NCI-H1417 treated with DMSO at 0.1 percent for 48 hours (cell line): ENCODE measurements around the gene PSMB7.

ENCODE experiments used
- DNase-seq: peaks from one replicate; lab custom pipeline; 2025; lab: John Stamatoyannopoulos, UW

The PSMB7 gene

GRCh38 chr9:124356745-124357390 is 58.4 kb downstream of the PSMB7 start:
- no peak for DNase-seq

DNA sequence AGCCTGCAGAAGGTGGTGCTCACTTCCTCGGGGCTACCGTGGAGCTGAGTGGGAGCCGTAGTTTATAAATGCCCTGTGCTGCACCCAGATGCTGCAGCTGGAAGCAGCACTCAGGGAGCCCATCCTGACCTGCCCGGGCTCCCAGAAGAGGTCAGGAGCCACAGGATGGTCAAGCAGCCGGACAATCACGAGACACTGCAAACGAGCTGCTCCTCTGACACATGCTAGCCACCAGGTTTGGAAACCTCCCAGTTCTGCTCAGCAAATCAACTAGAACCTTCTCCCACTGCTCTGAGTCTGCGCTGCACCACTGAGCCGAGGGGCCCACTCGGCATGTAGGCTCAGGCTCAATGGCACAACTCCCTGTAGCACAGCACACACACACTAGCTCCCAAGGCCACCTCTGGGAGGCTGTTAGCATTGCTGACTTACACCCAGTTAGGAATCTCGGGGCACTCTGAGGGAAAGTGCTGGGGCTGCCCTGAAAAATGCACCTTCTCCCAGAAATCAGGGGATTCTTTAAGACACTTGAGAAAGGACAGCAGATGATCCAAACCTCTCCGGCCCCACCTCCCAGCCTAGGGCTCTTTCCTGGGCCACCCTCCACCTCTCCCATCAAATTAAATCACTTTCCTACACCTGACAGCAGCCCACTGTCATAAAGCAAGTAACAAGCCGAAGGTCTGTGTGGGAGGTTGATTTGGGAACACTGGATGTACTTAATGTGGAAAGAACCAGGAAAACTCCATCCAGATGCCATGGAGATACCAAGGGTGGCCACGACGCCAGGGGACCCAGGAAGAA is 59.1 kb downstream of the PSMB7 start:
- no peak for DNase-seq

GRCh38 chr9:124355039-124355940 is 60.0 kb downstream of the PSMB7 start:
- DNase-seq: no peak

DNA sequence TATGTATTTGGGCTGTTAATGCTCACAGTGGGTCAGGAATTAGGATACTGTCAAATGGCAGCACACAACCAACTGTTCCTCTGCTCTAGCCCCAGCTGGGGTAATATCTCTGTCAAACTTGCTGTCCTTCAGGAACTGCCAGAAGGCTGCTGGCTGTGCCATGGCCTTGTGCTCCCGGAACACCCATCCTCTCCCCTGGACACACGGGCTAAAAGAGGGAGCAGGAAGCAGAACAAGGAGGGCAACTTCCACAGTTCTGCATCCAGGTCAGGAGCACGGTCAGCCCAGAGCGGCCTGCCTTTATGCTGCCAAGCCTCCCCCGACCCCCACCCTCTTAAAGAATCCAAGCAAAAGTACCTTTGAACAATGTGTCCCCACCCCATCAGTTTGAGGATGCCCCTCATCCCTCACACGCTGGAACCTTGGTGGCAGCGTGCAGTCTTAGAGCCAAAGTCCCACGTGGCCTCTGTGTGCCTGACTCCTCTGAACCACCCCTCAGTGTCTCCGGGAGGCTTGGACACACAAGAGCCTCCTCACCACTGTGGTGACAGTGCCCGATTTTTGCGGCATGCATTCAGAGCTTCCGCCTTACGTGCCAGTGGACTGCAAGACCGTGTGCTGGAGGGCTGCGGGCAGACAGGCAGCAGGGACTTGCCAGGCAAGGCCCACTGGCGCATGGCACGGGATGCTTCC is 60.8 kb downstream of the PSMB7 start:
- DNase-seq: no peak

GRCh38 chr9:124353811-124354274 is 61.4 kb downstream of the PSMB7 start:
- DNase-seq: no peak

- no peak for DNase-seq
These were observed 62.0 kb downstream of the PSMB7 start for GRCh38 chr9:124353166-124353768.

GRCh38 chr9:124352616-124353015 is 62.6 kb downstream of the PSMB7 start:
- DNase-seq: no peak

- DNase-seq: no peak
These were observed 63.4 kb downstream of the PSMB7 start for GRCh38 chr9:124351672-124352468.

DNA sequence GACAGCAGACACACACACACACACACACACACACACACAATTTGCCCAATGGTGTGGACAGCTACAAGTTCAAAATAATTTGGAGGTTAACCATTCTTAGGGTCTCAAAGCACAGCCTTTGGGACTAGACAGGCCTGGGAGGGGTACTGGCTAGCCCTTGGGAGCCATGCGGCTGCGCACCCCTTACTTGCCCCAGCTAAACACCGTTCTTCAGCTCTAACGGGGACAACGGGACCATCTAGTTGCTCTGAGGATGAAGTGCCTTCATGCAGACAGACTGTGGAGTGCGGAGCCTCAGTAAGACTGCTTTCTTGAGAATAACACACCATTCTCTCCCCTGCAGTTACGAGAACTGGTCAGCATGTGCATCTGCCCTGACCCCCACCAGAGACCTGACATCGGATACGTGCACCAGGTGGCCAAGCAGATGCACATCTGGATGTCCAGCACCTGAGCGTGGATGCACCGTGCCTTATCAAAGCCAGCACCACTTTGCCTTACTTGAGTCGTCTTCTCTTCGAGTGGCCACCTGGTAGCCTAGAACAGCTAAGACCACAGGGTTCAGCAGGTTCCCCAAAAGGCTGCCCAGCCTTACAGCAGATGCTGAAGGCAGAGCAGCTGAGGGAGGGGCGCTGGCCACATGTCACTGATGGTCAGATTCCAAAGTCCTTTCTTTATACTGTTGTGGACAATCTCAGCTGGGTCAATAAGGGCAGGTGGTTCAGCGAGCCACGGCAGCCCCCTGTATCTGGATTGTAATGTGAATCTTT is 64.6 kb downstream of the PSMB7 start:
- no peak for DNase-seq

DNA sequence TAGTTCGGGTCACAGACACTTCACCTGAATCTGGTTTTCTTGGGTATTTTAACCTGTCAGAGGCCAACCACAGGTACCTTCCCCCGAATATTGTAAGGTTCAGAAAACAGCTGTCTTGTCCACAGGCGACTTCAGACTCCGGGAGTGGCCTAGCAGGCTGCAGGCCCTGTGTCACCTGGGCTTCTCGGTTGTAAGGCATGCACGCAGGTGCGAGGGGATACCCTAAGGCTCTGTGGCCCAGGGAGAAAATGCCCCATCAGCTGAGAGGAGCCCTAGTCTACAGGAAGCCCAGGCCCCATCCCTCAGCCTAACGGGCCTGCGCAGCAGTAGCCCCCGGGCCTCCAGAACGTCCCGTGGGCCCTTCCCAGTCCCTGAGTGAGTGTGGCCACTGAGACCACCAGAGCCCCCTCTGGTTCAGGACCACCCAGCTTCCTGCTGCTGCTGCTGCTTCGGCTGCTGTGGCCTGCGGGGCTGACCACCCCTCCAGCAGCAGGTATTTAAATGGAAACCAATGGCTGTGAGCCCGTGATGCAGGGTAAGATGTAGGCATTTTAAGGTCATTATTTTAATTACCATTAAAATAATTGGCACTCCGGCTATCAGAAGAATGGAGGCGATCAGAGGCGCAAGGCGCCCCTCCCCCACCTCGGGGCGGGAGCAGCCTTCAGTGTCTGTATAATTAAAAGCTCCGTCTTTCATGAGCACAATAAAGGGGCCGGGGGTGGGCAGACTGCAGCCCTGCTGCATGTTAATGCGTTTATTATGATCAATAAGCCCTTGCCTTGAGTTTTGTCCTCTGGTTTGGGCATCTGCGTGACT is 65.4 kb downstream of the PSMB7 start:
- DNase-seq: no peak

DNA sequence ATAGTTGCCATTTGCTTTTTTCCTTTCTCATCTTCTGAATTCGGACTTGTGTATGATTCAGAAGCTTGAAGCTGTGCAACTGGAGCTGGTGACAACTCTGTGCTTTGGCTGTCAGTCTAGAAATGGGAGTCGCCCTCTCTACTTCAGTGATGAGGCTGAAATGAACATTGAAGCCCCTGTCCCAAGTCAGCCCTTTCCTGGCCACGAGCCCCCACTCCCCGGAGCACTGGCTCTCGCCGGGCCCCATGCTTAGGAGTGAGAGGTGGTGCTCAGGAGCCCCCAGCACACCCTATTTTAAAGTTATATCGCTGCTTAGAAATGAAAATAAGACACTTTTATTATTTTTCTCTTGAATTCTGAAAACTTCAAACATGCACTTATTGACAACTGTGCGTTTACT is 66.0 kb downstream of the PSMB7 start:
- DNase-seq: no peak

GRCh38 chr9:124348831-124349230 is 66.4 kb downstream of the PSMB7 start:
- no peak for DNase-seq

GRCh38 chr9:124348363-124348762 is 66.9 kb downstream of the PSMB7 start:
- no peak for DNase-seq

GRCh38 chr9:124347968-124348358 is 67.3 kb downstream of the PSMB7 start:
- no peak for DNase-seq

DNA sequence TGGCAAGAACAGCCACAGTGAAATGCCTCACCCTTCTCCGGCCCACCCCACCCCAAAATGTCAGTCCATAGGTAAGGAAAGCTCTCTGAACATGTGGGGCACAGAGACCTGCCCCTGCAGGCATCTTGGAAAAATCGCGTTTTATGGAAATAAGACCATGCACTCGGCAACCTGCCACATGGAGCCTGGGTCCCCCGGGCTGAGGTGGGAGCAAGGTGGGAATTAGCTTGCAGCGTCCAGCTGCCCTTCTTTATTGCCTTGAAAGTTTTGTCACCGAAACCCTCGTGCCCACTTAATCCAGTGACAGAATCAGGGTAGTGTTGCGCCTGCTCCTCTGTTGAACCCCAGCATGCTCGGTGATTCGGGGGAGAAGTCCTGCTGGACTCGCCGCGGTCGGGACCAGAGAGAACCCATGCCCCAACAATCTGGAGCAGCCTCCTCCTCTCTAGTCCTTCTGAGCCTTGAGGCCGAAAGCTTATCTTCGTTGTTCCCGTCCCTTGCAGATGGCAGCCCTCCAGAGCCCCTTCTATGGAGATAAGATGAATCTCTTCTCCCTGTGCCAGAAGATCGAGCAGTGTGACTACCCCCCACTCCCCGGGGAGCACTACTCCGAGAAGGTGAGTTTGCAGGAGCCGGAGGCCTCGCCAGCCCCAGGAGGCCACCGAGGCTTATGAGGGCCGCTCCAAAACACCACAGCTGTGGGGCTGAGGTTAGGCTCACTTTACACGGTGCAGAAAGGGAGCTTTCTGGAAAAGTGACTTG is 67.9 kb downstream of the PSMB7 start:
- no peak for DNase-seq

DNA sequence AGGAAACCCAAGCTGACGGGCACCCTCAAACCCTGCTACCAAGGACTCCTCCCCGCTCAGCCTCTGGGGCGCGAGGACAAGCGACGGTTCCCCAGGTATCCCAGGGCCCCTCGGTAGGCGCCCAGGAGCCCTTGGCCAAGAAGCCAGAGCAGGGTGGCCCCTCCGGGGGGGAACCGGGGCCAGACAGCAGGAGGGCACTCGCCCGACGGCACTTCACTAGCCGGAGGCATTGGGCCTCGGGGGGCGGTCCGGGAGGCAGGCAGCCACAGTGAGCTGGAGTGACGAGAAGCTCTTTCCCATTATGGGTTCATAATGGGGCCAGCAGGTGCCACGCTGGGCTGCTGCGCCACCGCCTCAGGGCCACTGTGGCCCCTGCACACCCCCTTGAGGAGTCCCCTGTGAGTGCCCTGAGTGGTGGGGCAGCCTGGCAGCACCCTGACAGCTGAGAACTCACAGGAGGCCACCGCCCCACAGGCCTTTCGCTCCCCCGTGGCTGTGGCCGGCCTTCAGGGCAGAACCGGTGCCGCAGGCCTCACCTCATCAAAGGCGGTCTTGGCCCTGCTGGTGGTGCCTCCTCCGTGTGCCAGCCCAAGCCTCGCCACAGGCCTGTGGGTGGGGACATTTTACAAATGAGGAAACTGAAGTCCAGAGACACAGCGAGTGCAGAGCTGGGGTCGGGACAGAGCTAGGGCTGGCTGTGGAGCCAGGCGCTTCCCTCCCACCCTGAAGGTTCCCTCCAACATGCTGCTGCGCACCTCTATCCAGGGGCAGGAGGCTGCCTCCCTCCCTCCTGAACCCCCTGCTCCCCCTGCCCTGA is 68.7 kb downstream of the PSMB7 start:
- DNase-seq: no peak

DNA sequence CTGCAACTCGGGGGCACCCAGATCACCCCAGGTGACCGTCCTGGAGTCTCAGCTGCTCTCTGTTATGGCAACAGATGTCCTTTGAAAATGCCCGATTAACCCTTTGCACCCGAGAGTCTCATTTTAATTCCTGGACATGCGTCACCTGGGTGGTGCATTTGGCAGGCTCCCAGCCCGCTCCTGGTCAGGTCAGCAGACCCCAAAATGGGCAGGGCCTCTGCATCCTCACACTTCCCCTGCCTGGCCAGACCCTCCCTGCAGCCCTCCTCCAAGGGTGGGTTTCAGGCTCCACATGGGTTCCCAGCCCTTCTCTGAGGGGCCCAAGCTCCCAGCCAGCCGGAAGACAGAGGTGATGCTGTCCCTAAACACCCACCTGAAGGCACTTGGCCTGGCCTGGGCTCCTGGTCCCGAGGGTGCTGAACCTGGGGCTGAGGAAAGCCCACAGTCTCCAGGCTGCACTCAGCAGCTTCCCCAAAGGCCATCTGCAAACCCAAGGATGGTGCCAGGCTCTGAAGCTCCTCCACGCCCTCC is 69.4 kb downstream of the PSMB7 start:
- DNase-seq: no peak
